ENCODE results near the gene RO60. TPM values are rescaled to one million over a fixed set of nuclear protein-coding genes. Genes with fewer than 3 reads are reported as not detected.

RO60 gene
- total RNA-seq, 1 experiment from 2014 or later, result 86.4 TPM

GRCh38 chr1:193108471-193108870, 49.1 kb downstream of the RO60 start:
- Mint-ChIP-seq H3K4me1 (peaks cover 36% of the 10 kb centered on the region), H3K9me3 (no peaks in the 10 kb centered on the region), H3K4me3 (no peak overlapping the region), H3K36me3 (no peaks in the 10 kb centered on the region), H3K27ac (no peak overlapping the region), H3K27me3 (ENCODE audit: low read depth) (peaks cover 11% of the 10 kb centered on the region)
- no peak for TF ChIP-seq ESRRA (CRISPR knock-in tag; IDR thresholded peaks at IDR 0.05; ENCODE audit: borderline replicate concordance)
- TF ChIP-seq CREB1 (CRISPR knock-in tag; IDR thresholded peaks at IDR 0.05), result no peak
- TF ChIP-seq ZNF281 (CRISPR knock-in tag; IDR thresholded peaks at IDR 0.05), result no peak
- no peak for TF ChIP-seq CBFB (CRISPR knock-in tag; IDR thresholded peaks at IDR 0.05; ENCODE audit: low read depth)
- TF ChIP-seq NR1H2 (CRISPR knock-in tag; IDR thresholded peaks at IDR 0.05), result no peak
- TF ChIP-seq USF1 (CRISPR knock-in tag; IDR thresholded peaks at IDR 0.05), result no peak
- TF ChIP-seq HMGA2 (CRISPR knock-in tag; IDR thresholded peaks at IDR 0.05), result no peak
- no peak for TF ChIP-seq ZNF532 (CRISPR knock-in tag; IDR thresholded peaks at IDR 0.05; ENCODE audit: borderline replicate concordance)
- no peak for TF ChIP-seq JUN (CRISPR knock-in tag; IDR thresholded peaks at IDR 0.05)
- no peak for TF ChIP-seq SOX15 (CRISPR knock-in tag; IDR thresholded peaks at IDR 0.05)
- TF ChIP-seq PREB (CRISPR knock-in tag; IDR thresholded peaks at IDR 0.05; ENCODE audit: borderline replicate concordance), result no peak
- no peak for TF ChIP-seq ETV6 (CRISPR knock-in tag; IDR thresholded peaks at IDR 0.05)
- DNase-seq (ENCODE audit: low spot score) (no peak), ATAC-seq (no peak)
- ChIA-PET CTCF (no interaction called here), POLR2A (no interaction called here)

Other genes starting within 250 kb of the RO60 start
- gene UCHL5, start 252 bp upstream of the RO60 start, total RNA-seq (2021), result 31.6 to 41.5 TPM (median 32.8 TPM) in 3 replicates
- gene GLRX2, start 45.8 kb downstream of the RO60 start, total RNA-seq (2021), result 8.4 to 9.9 TPM (median 8.6 TPM) in 3 replicates
- 50.7 to 57.1 TPM (median 51.6 TPM) in 3 replicates for gene CDC73, start 62.4 kb downstream of the RO60 start, total RNA-seq (2021)
- 0.05 TPM in 1 of 3 replicates, not detected in the others for gene B3GALT2, start 127.0 kb downstream of the RO60 start, total RNA-seq (2021)